HepG2 (cell line): ENCODE results near the gene B3GNT9. TPM values are rescaled to one million over a fixed set of nuclear protein-coding genes. Genes with fewer than 3 reads are reported as not detected.

ENCODE experiments used
- IRF2 ChIP-seq: IDR thresholded peaks from 2 replicates; pipeline ENCODE4 v1.6.1; 2018; ENCODE audit warnings: missing genetic modification reagents, missing compliant biosample characterization
- KDM4B ChIP-seq: sonication (generic); formaldehyde crosslinking; IDR thresholded peaks from 2 replicates; pipeline ENCODE4 v1.4.0; 2020; ENCODE audit warnings: missing genetic modification reagents
- MEF2D ChIP-seq: sonication (generic); formaldehyde crosslinking; IDR thresholded peaks from 2 replicates; pipeline ENCODE4 v1.5.1; 2020; ENCODE audit warnings: mild to moderate bottlenecking, missing genetic modification reagents
- MTF2 ChIP-seq: sonication (generic); formaldehyde crosslinking; IDR thresholded peaks from 2 replicates; pipeline ENCODE4 v1.5.0; 2020; ENCODE audit warnings: missing genetic modification reagents, borderline replicate concordance
- SOX13 ChIP-seq, 3 experiments: fragments of 450-650 bp in 1 of 3; sonication (generic) in 1 of 3; formaldehyde crosslinking in 1 of 3; IDR thresholded peaks in 2 of 3; conservative IDR thresholded peaks in 1 of 3; 2 replicates each; pipeline versions ENCODE4 v1.5.0 to v1.6.1; 2016 to 2020; ENCODE audit warnings: antibody characterized with exemption in 1 of 3, mild to moderate bottlenecking in 1 of 3, missing compliant biosample characterization in 1 of 3, missing genetic modification reagents in 1 of 3, moderate library complexity in 1 of 3
- TOE1 ChIP-seq: sonication (generic); formaldehyde crosslinking; IDR thresholded peaks from 2 replicates; pipeline ENCODE4 v1.4.0; 2020; ENCODE audit warnings: mild to moderate bottlenecking, missing genetic modification reagents
- ZBED4 ChIP-seq: sonication (generic); formaldehyde crosslinking; IDR thresholded peaks from 2 replicates; pipeline ENCODE4 v1.4.0; 2020; ENCODE audit warnings: missing genetic modification reagents, borderline replicate concordance
- ZBTB2 ChIP-seq: sonication (generic); formaldehyde crosslinking; IDR thresholded peaks from 2 replicates; pipeline ENCODE4 v1.8.0; 2022; ENCODE audit warnings: low read depth, missing genetic modification reagents
- ZBTB40 ChIP-seq, 2 experiments: fragments of 450-650 bp in 1 of 2; sonication (generic) in 1 of 2; formaldehyde crosslinking in 1 of 2; IDR thresholded peaks; 2 replicates each; pipeline versions ENCODE4 v1.6.1 to v1.8.0; 2016 to 2022; ENCODE audit warnings: antibody characterized with exemption in 1 of 2, mild to moderate bottlenecking in 1 of 2, missing genetic modification reagents in 1 of 2
- ZKSCAN8 ChIP-seq: IDR thresholded peaks from 2 replicates; pipeline ENCODE4 v1.6.1; 2016; ENCODE audit warnings: borderline replicate concordance, missing genetic modification reagents, missing compliant biosample characterization
- ZMYM4 ChIP-seq: sonication (generic); formaldehyde crosslinking; IDR thresholded peaks from 2 replicates; pipeline ENCODE4 v1.8.1; 2023; ENCODE audit warnings: mild to moderate bottlenecking, missing genetic modification reagents
- ZNF572 ChIP-seq: sonication (generic); formaldehyde crosslinking; IDR thresholded peaks from 2 replicates; pipeline ENCODE4 v1.5.1; 2020; ENCODE audit warnings: mild to moderate bottlenecking, missing genetic modification reagents
- ZNF747 ChIP-seq: sonication (generic); formaldehyde crosslinking; IDR thresholded peaks from 2 replicates; pipeline ENCODE4 v1.8.1; 2023; ENCODE audit warnings: missing genetic modification reagents, mild to moderate bottlenecking, borderline replicate concordance
- polyA plus RNA-seq, 8 experiments: library from polyadenylated mRNA; depleted of rRNA in 3 of 8; stranded (reverse) in 7 of 8; unstranded in 1 of 8; fragments of >200 nt; fragmentation: Illumina TruSeq in 4 of 8; extraction: Trizol in 4 of 8; gene quantifications; 2 replicates each; pipeline versions ENCODE4 v1.2.1 to v1.2.3, GENCODE V29; 2011 to 2016; ENCODE audit warnings: low read depth in 4 of 8, missing spikeins in 1 of 8, mixed read lengths in 1 of 8; ENCODE audit not compliant: insufficient read depth in 1 of 8
- total RNA-seq, 5 experiments: library from RNA; depleted of rRNA; stranded (reverse); fragments of >200 nt; fragmentation: Illumina TruSeq; extraction: Trizol; gene quantifications; 2 replicates each; pipeline ENCODE4 v1.2.3, GENCODE V29; 2016; ENCODE audit warnings: low read depth in 1 of 5

Gene B3GNT9
- total and polyA plus RNA-seq, 2 of the 13 experiments (the other 11 are each of a cell fraction or from before 2014, with no cell fraction given) = 1.5 to 3.1 TPM

- TF ChIP-seq ZBTB40 (IDR thresholded peaks at IDR 0.05) (no peak), ZBTB40 (CRISPR knock-in tag; IDR thresholded peaks at IDR 0.05) (peak; percentile 82), ZNF572 (0 out of 2 replicates have a peak, but pooled peaks have one; percentile 24), ZBED4 (CRISPR knock-in tag) (peak; percentile 74), ZKSCAN8 (CRISPR knock-in tag) (peak; percentile 92; the same call in 1 of the 2 replicates), ZBTB2 (0 out of 2 replicates have a peak, but pooled peaks have one; percentile 82), MEF2D (CRISPR knock-in tag) (peak; percentile 87), KDM4B (peak; percentile 97), ZMYM4 (peak; percentile 79), ZNF747 (peak; percentile 82; the same call in 1 of the 2 replicates), IRF2 (CRISPR knock-in tag) (peak; percentile 98), MTF2 (peak; percentile 90), TOE1 (CRISPR knock-in tag) (0 out of 2 replicates have a peak, but pooled peaks have one; percentile 72), SOX13 (IDR thresholded peaks at IDR 0.05) (no peak), SOX13 (CRISPR knock-in tag; conservative IDR thresholded peaks at IDR 0.05 in 1 of 2, IDR thresholded peaks at IDR 0.05 in 1 of 2) (peak in 1 of 2 experiments; percentile 68; a peak in 1 of 4 replicates)
Measured at GRCh38 chr16:67184995-67185650, 34.3 kb upstream of the B3GNT9 start (continued).
